GM12872 (cell line): ENCODE data around the gene WWOX.

ENCODE experiments used
- CTCF ChIP-seq: IDR thresholded peaks from 3 replicates; pipeline ENCODE4 v1.5.1; 2011; ENCODE audit warnings: low read depth, mild to moderate bottlenecking, low read length, moderate library complexity; ENCODE audit not compliant: insufficient read depth

WWOX gene

DNA sequence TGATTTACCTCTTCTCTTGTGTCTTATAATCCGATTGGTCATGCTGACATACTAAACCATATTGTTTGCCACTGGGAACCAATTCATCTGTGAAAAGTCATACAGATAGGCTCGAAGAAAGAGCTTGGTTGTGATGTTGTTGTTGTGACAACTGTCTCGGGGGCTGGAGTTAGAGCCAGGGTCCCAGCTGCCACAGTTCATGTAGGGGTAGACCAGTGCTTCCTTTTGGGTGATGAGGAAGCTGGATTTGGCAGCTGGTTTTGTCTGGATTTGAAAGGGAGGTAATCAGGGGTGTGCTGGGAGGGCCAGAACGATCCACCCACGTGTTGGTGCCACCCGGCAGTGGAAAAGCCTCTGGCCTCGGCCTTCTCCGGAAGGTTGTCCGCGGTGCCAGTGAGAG is 438.1 kb downstream of the WWOX start:
- no peak for TF ChIP-seq CTCF

- TF ChIP-seq CTCF, result no peak
These were observed 438.8 kb downstream of the WWOX start for GRCh38 chr16:78538292-78538691.

- no peak for TF ChIP-seq CTCF
These were observed 439.5 kb downstream of the WWOX start for GRCh38 chr16:78538919-78539318.

DNA sequence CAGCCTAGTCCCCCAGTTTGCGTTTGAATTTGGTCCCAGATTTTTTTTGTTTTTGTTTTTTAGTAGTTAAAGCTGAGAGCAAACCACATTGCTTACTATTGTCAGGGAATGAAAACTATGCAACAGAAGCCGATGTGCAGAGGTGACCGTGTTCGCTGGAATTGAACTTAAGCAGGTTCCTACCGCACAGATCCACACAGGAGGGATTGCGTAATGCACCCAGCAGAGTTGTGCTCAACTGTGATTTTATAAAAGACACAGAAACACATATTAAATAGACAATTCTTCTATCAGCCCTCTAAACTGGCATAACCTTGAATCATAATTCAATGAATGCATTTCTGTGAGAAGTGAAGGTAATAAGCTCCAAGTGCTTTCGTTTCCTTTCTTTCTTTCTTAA is 443.0 kb downstream of the WWOX start:
- TF ChIP-seq CTCF, result no peak

GRCh38 chr16:78543023-78543422 is 443.6 kb downstream of the WWOX start:
- no peak for TF ChIP-seq CTCF

DNA sequence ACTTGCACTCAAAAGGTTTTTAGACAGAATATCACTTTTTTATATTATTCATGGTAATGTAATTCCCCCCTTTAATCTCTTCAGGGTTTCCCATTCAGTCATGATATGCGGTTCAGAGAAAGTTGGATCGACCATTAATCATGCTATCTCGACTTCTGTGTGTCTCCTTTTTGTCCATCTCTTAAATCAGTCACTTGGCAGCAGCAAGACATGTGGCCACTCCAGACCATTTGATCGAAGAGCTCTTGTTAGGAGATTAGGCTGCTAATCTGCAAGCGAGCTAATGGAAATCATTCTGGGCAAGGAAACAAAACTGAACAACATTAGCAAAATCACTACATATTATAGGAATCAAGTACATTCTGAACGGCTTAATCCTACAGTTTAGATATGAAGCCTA is 449.9 kb downstream of the WWOX start:
- no peak for TF ChIP-seq CTCF

DNA sequence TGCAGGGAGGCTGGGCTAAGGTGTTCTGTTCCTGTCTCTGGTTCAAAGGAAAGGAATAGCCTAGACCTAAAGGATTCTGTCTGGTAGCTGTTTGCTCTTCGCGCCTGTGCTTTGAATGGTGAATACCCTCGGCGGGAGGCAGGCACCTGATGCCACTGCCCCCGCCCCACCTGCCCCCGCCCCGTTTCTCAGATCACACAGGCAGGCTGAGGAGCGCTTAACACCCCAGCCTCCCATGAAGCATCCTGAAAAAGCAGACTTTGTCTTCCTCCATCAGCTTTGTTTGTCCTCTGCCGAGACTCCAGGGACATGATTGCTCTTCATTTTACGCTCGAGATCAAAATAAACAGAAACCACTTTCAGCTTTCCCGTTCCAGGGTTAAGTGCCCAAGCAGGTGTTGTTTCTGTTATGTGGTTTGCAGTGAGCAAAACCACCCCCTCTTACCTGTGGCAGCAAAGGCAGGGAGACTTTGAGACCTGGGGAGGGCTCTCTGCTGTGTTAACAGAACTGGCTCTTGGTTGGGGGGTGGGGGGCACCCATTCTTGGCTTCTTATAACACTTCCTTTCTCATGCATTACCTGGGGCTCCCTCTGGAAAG is 452.1 kb downstream of the WWOX start:
- no peak for TF ChIP-seq CTCF
